ENCODE measurements around the gene PEX10.

The PEX10 gene

DNA sequence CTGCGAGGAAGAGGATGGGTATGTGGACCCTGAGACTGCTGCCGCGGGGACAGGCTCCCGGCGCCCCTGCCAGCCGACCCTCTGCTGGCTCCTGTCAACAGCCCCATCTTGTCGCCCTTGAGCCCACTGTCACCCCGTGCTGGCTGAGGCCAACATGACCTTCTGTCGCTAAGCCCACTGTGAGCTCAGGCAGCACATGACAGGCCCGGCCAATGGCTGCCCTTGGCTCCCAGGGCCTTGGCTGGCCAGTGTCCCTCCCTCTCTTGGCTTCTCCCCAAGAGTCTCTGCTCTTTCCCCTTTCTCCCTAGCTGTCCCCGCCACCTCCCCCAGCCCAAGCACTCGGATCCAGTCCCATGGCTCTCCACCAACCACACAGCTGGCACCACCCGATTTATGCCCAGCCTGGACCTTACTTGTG lies 3.5 kb downstream of the PEX10 start:
- no peaks in the 10 kb centered on the region for H3K27me3 ChIP-seq (ENCODE audit: control insufficient read depth, insufficient read depth, low read length)
- H3K36me3 ChIP-seq (ENCODE audit: insufficient read depth, low read length), result peaks cover 44% of the 10 kb centered on the region
- H3K4me2 ChIP-seq (ENCODE audit: low read length), result no peak overlapping the region
- H3K9ac ChIP-seq (ENCODE audit: low read depth, low read length), result no peak overlapping the region
- no peaks in the 10 kb centered on the region for H3K9me3 ChIP-seq (replicated peaks; ENCODE audit: low read length)
- H3K4me3 ChIP-seq (ENCODE audit: low read length), result no peak overlapping the region
- H3K4me1 ChIP-seq (ENCODE audit: control insufficient read depth, insufficient read depth, low read length), result peaks cover 34% of the 10 kb centered on the region

DNA sequence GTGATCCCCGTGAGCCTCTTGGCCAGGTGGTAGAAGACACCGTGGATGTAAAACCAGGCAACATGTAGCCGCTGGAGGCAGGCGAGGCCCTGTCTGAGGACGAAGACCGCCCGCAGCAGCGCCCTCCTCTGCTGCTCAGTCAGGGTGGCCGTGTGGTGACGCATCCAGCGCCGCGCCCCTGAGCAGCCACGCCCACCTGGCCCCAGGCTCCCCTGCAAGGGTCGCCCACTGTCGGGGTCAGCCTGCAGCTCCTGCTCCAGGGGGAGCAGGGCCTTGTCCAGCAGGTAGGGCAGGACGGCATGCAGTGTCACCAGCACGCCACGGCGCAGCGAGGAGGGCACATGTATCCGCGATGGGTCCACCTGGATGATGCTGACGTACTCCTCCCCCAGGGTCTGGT lies 3.9 kb downstream of the PEX10 start:
- Histone ChIP-seq H3K4me2 (ENCODE audit: low read length) (no peak overlapping the region), H3K36me3 (ENCODE audit: insufficient read depth, low read length) (peaks cover 47% of the 10 kb centered on the region), H3K27me3 (ENCODE audit: control insufficient read depth, insufficient read depth, low read length) (no peaks in the 10 kb centered on the region), H3K4me3 (ENCODE audit: low read length) (no peak overlapping the region), H3K9me3 (replicated peaks; ENCODE audit: low read length) (no peaks in the 10 kb centered on the region), H3K4me1 (ENCODE audit: control insufficient read depth, insufficient read depth, low read length) (peaks cover 29% of the 10 kb centered on the region), H3K9ac (ENCODE audit: low read depth, low read length) (no peak overlapping the region)

DNA sequence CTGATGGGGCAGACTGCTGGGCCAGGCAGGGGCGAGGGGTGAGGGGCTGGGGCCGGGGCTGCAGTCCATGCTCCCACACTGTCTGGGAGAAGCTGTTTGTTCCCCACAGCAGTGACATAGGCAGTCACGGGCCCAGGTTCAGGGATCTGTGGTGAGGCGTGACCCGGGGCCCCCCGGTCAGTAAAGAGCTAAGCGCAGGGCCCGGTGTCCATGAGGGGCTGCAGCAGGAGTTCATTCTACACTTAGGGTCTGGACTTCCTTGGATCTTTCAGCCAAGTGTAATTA lies 4.4 kb downstream of the PEX10 start:
- H3K9me3 ChIP-seq (replicated peaks; ENCODE audit: low read length), result no peaks in the 10 kb centered on the region
- H3K4me2 ChIP-seq (ENCODE audit: low read length), result no peak overlapping the region
- peaks cover 52% of the 10 kb centered on the region for H3K36me3 ChIP-seq (ENCODE audit: insufficient read depth, low read length)
- peaks cover 25% of the 10 kb centered on the region for H3K4me1 ChIP-seq (ENCODE audit: control insufficient read depth, insufficient read depth, low read length)
- no peak overlapping the region for H3K9ac ChIP-seq (ENCODE audit: low read depth, low read length)
- no peaks in the 10 kb centered on the region for H3K27me3 ChIP-seq (ENCODE audit: control insufficient read depth, insufficient read depth, low read length)
- no peak overlapping the region for H3K4me3 ChIP-seq (ENCODE audit: low read length)

DNA sequence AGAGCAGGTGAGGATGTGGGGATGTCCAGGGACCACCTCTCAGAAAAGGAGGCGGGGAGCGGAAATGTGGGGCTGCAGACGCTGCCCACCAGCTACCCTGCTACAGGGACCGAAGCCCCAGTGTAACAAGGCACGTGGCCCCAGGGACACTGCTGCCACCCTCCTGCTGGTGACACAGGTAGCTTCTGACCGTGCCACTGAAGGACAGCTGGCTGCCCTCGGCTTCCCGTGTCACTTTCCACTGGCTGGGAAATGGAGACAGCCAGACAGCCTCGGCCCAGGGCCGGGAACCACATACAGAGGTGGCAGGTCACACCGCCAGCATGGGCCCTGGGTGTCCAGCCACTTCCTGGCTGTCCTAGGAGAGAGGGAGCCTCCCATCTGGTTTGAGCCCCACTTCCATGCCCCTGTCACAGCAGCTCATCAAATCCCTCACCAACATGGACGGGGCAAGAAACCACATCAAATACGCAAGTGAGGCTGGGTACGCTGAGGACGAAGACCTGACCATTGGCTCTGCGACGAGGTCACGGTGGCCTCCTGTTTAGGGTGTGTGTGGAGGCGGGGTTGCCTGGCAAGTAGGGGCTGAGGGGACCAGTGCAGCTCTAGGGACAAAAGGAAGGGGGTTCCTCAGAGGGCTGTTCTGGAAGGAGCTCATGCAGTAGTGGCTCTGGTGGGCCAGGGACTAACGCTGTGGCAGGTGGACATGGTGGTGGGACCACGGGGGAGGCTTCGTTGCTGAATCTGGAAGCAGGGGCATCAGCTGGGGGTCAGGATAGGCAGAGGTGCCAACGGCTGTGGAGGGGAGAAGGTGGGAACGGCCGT lies 5.0 kb downstream of the PEX10 start:
- Histone ChIP-seq H3K27me3 (ENCODE audit: control insufficient read depth, insufficient read depth, low read length) (no peaks in the 10 kb centered on the region), H3K4me1 (ENCODE audit: control insufficient read depth, insufficient read depth, low read length) (peaks cover 25% of the 10 kb centered on the region), H3K9ac (ENCODE audit: low read depth, low read length) (no peak overlapping the region), H3K9me3 (replicated peaks; ENCODE audit: low read length) (no peaks in the 10 kb centered on the region), H3K4me2 (ENCODE audit: low read length) (no peak overlapping the region), H3K36me3 (ENCODE audit: insufficient read depth, low read length) (peaks cover 58% of the 10 kb centered on the region), H3K4me3 (ENCODE audit: low read length) (no peak overlapping the region)

DNA sequence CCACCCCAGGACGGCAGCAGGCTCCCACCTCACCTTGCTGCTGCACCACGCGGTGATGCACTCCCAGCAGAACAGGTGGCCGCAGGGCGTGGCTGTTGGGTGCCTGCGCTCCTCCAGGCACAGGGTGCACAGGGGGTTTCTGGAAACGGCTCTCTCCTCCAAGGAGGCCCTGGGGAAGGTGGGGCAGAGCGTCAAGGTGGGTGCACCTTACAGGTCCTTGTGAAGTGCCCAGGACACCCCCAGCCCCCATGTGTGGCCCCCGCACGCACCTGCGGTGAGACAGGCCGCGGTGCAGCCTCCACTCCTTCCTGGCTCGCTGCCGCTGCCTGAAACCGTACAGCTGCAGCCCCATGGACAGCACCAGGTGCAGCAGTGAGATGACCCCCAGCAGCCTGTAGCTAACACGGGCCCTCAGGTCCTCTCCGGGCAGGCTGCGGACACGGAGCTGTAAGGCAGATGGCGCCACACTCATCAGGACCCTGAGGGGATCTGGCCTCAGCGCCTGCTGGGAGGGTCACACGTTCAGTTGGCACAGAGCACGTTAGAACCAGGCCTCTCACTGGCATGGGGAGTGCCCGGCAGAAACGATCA lies 5.8 kb downstream of the PEX10 start:
- Histone ChIP-seq H3K27me3 (ENCODE audit: control insufficient read depth, insufficient read depth, low read length) (no peaks in the 10 kb centered on the region), H3K36me3 (ENCODE audit: insufficient read depth, low read length) (peaks cover 66% of the 10 kb centered on the region), H3K9ac (ENCODE audit: low read depth, low read length) (no peak overlapping the region)

DNA sequence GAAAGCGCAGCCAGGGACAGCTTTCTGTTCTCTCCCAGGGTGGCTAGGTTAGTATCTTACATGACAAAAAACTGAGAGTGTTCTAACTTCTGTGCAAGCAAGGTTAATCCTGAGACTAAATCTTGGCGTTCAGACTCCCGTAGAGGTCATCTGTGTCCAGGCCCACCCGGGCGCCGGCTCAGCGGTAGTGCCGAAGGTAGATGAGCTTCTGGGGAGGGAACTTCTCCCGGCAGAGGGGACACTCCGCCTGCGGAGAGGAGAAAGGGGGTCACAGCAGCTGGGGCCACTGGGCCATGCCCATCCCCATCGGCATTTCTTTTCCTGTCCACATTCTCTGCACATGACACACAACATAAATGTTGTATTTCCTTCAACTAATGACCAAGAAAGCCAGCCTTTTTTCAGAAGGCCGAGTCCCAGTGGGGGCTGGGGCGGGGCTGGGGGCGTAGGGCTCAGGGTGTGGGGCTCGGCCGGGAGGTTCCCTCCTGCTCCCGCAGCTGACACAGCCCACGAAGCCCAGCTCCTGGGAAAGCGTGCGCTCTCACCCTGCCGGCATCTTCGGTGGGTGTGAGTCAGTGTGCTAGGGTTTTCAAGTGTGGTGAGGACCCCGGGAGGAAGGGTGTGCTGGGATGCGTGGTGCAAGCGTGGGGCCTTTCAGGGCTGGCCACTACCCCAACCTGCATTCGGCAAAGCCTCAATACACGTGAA lies 6.6 kb downstream of the PEX10 start:
- Histone ChIP-seq H3K4me3 (ENCODE audit: low read length) (no peak overlapping the region), H3K27me3 (ENCODE audit: control insufficient read depth, insufficient read depth, low read length) (no peaks in the 10 kb centered on the region), H3K36me3 (ENCODE audit: insufficient read depth, low read length) (peaks cover 71% of the 10 kb centered on the region), H3K4me1 (ENCODE audit: control insufficient read depth, insufficient read depth, low read length) (peaks cover 18% of the 10 kb centered on the region), H3K9me3 (replicated peaks; ENCODE audit: low read length) (no peaks in the 10 kb centered on the region), H3K4me2 (ENCODE audit: low read length) (peak overlapping the region; percentile 9), H3K9ac (ENCODE audit: low read depth, low read length) (peak overlapping the region; percentile 20)

More for the DNA sequence above, 5.8 kb downstream of the PEX10 start:
- H3K9me3 ChIP-seq (replicated peaks; ENCODE audit: low read length), result no peaks in the 10 kb centered on the region
- peaks cover 21% of the 10 kb centered on the region for H3K4me1 ChIP-seq (ENCODE audit: control insufficient read depth, insufficient read depth, low read length)
- H3K4me2 ChIP-seq (ENCODE audit: low read length), result no peak overlapping the region
- no peak overlapping the region for H3K4me3 ChIP-seq (ENCODE audit: low read length)

DNA sequence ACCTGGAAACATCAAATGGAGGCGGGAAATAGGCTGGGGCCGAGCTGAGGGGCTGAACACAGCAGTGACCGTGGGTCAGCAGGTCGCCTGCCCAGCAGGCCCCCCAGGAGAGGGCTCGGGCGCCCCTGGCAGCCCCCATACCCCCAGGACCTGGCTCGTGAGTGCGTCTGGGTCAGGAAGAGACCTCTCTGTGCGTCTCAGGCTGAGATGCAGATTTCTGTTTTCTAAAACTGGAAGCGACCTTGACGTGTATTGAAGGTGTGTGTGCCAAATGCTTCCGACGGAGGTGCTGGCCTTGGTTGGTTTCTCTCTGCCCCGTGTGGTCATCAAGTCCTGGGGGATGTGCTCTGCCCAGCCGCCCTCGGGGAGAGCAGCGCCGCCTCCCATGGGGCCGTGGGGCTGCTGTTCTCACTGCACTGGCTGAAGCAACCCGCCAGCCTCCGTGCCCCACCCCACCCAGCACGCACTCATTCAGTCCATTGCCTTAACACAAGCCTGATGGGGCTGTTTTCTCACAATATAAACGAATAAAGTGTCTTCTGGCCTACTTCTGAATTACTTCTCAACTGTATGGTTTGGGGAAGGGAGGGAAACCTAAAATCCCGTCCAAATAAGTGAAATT lies 7.4 kb downstream of the PEX10 start:
- Histone ChIP-seq H3K9ac (ENCODE audit: low read depth, low read length) (peak overlapping the region; percentile 20), H3K4me3 (ENCODE audit: low read length) (no peak overlapping the region), H3K4me1 (ENCODE audit: control insufficient read depth, insufficient read depth, low read length) (peaks cover 18% of the 10 kb centered on the region), H3K9me3 (replicated peaks; ENCODE audit: low read length) (no peaks in the 10 kb centered on the region), H3K4me2 (ENCODE audit: low read length) (no peak overlapping the region), H3K36me3 (ENCODE audit: insufficient read depth, low read length) (peaks cover 78% of the 10 kb centered on the region), H3K27me3 (ENCODE audit: control insufficient read depth, insufficient read depth, low read length) (no peaks in the 10 kb centered on the region)

DNA sequence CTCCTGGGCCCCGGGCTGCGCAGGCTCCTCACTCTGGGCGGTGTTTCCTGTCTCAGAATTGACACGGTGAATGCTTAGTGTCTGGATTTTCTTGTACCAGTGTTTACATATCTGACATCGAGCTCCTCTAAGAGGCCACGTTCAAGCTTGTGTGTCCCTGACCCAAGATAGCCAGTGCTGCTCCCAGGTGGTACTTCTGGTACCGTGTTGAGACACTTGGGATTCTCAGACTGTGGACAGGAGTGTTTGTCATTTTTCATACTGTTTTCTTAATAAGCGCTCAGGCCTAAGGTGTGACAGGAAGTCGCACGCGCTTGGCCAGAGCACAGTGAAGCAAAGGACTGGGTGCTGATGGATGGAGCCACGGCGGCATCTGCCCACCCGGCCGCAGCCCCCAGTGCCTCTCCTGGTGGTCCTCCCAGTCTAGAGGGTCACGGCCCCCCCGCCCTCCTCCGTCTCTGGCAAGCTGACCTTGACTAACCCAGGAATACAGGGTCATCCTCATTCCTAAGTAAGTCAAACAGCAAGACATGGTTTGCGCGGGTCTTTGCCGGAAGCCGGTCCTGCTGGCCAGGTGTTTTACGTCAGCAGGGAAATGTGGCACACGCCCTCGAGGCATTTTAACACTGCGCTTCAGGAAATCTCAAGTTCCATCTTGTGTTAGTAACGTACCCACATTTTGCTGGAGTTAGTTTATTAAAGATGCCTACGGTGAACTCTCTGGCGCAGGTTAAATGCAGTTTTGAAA lies 8.0 kb downstream of the PEX10 start:
- Histone ChIP-seq H3K9ac (ENCODE audit: low read depth, low read length) (no peak overlapping the region), H3K36me3 (ENCODE audit: insufficient read depth, low read length) (peaks cover 78% of the 10 kb centered on the region)

DNA sequence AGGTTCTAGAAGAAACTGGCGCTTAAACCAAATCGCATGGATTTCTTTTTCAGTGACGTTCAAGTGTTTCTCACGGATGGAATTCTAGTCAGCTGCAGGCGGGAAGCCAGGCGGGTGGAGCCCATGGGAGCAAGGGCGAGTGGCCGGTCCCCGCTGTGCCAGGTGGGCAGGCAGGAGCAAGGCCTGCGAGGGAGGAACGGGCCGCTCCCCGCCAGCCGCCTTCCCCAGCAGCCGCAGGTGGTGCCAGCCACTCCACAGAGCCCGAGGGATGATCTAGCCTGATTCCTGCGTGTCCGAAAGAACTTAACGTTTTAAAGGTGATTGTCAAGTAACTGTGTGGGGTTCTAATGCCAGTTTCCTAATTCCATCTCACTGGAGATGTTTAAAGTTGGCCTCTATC lies 9.1 kb downstream of the PEX10 start:
- H3K27me3 ChIP-seq (ENCODE audit: control insufficient read depth, insufficient read depth, low read length), result no peaks in the 10 kb centered on the region
- peaks cover 85% of the 10 kb centered on the region for H3K36me3 ChIP-seq (ENCODE audit: insufficient read depth, low read length)
- H3K9ac ChIP-seq (ENCODE audit: low read depth, low read length), result no peak overlapping the region
- no peak overlapping the region for H3K4me3 ChIP-seq (ENCODE audit: low read length)
- H3K4me1 ChIP-seq (ENCODE audit: control insufficient read depth, insufficient read depth, low read length), result peaks cover 18% of the 10 kb centered on the region
- H3K4me2 ChIP-seq (ENCODE audit: low read length), result no peak overlapping the region
- no peaks in the 10 kb centered on the region for H3K9me3 ChIP-seq (replicated peaks; ENCODE audit: low read length)

More for the DNA sequence above, 8.0 kb downstream of the PEX10 start:
- Histone ChIP-seq H3K27me3 (ENCODE audit: control insufficient read depth, insufficient read depth, low read length) (no peaks in the 10 kb centered on the region), H3K4me3 (ENCODE audit: low read length) (no peak overlapping the region), H3K4me2 (ENCODE audit: low read length) (no peak overlapping the region), H3K4me1 (ENCODE audit: control insufficient read depth, insufficient read depth, low read length) (peaks cover 18% of the 10 kb centered on the region), H3K9me3 (replicated peaks; ENCODE audit: low read length) (no peaks in the 10 kb centered on the region)

DNA sequence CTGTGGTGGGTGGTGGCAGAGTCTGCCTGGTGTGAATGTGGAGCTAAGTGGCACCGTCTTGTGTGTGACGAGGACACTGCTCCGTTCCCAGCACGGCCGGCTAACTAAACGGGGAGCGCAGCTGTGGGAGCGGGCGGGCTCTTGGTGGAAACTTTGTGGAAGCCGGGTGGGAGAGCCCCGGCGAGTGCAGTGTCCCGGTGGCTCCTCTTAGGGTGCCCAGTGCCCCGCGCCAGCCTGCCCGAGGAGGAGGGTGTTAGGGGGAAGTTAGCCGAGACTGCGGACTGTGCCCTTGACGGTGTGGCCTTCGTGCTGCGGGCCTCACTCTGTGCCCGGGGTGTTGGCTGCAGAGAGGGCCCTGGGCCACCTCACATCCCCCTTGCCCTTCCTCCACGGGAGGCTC lies 9.9 kb downstream of the PEX10 start:
- Histone ChIP-seq H3K9me3 (replicated peaks; ENCODE audit: low read length) (no peaks in the 10 kb centered on the region), H3K36me3 (ENCODE audit: insufficient read depth, low read length) (peaks cover 89% of the 10 kb centered on the region), H3K9ac (ENCODE audit: low read depth, low read length) (no peak overlapping the region), H3K27me3 (ENCODE audit: control insufficient read depth, insufficient read depth, low read length) (no peaks in the 10 kb centered on the region), H3K4me3 (ENCODE audit: low read length) (no peak overlapping the region), H3K4me2 (ENCODE audit: low read length) (no peak overlapping the region), H3K4me1 (ENCODE audit: control insufficient read depth, insufficient read depth, low read length) (peaks cover 18% of the 10 kb centered on the region)

Measured in skeletal muscle satellite cell (primary cell).